ENCODE measurements around the gene FAM98C. TPM values are rescaled to one million over a fixed set of nuclear protein-coding genes. Genes with fewer than 3 reads are reported as not detected.

The FAM98C gene
- total and polyA plus RNA-seq, 2 of the 13 experiments (the other 11 are each of a cell fraction or from before 2014, with no cell fraction given), result 10.0 to 11.5 TPM

DNA sequence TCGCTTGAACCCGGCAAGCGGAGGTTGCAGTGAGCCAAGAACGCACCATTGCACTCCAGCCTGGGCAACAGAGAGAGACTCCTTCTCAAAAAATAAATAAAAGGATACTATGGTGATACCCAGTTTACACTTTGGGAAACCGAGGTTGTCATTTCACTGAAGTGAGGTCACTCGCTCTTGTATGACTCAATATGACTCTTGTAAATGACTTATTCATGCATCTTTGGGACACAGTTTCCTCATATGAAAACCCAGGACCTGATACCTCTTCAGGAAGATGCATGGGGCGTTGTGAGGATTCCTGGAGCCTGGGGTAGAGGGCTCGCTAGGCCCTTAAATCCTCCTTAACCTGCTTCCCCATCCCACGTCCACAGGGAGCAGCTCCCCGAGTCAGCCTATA is 24.0 kb upstream of the FAM98C start:
- in situ Hi-C loops (cut with HindIII; ENCODE audit: extremely low pct_ligation_motif_present, low pct_unique_long_range_greater_than_20kb), result no loop called here
- 96% methylated on average over 10 of the region's 10 CpGs for WGBS (ENCODE audit: low lambda C conversion rate)
- Histone ChIP-seq H3K79me2 (ENCODE audit: insufficient read depth, low read length) (peaks cover 22% of the 10 kb centered on the region), H3K27ac (ENCODE audit: extremely low read length, insufficient read depth, low read length) (no peak overlapping the region), H3K9ac (ENCODE audit: insufficient read depth, low read depth, low read length) (no peak overlapping the region), H3K4me3 (replicated peaks in 1 of 3; ENCODE audit: insufficient read depth in 1 of 3, low read depth in 2 of 3, low read length in 3 of 3) (no peak overlapping the region), H3K4me1 (ENCODE audit: insufficient read depth, low read length) (peaks cover 20% of the 10 kb centered on the region), H3K4me2 (ENCODE audit: low read depth, low read length) (no peak overlapping the region), H3K36me3 (replicated peaks in 1 of 2; ENCODE audit: control insufficient read depth in 1 of 2, insufficient read depth in 2 of 2, low read length in 2 of 2) (peaks cover 24 to 55% of the 10 kb centered on the region in 2 experiments), H4K20me1 (ENCODE audit: insufficient read depth, low read length) (peaks cover 6% of the 10 kb centered on the region; the same call in 1 of the 2 replicates), H2AFZ (ENCODE audit: low read length) (no peak overlapping the region), H3K9me3 (ENCODE audit: low read length) (no peaks in the 10 kb centered on the region), H3K27me3 (ENCODE audit: control insufficient read depth in 1 of 2, insufficient read depth in 2 of 2, low read length in 2 of 2) (no peaks in the 10 kb centered on the region; a peak in 1 of 5 replicates)
- CTCF ChIA-PET (ENCODE audit: low intra/inter-chr PET ratio, low total read pairs), result no interaction called here
- intact Hi-C loops (cut with micrococcal nuclease; ENCODE audit: unreplicated experiment), result no loop called here
- DNase-seq (ENCODE audit: low spot score) (no peak), ATAC-seq (no peak), FAIRE-seq (no peak)
- BruUV-seq (replicated peaks), result no TSS peak
- POLR2A ChIA-PET, result no interaction called here
- TF ChIP-seq SP2 (CRISPR knock-in tag; IDR thresholded peaks at IDR 0.05) (no peak), ISX (CRISPR knock-in tag; conservative IDR thresholded peaks at IDR 0.05) (no peak), SRY (CRISPR knock-in tag; IDR thresholded peaks at IDR 0.05) (no peak), ZNF703 (CRISPR knock-in tag; IDR thresholded peaks at IDR 0.05; ENCODE audit: borderline replicate concordance) (no peak), ZNF614 (CRISPR knock-in tag; IDR thresholded peaks at IDR 0.05; ENCODE audit: borderline replicate concordance) (no peak), SIX1 (CRISPR knock-in tag; IDR thresholded peaks at IDR 0.05; ENCODE audit: borderline replicate concordance) (no peak), ZNF597 (CRISPR knock-in tag; IDR thresholded peaks at IDR 0.05) (no peak), PRDM4 (CRISPR knock-in tag; IDR thresholded peaks at IDR 0.05; ENCODE audit: borderline replicate concordance) (no peak), RARA (CRISPR knock-in tag; IDR thresholded peaks at IDR 0.05) (no peak), ZNF674 (CRISPR knock-in tag; IDR thresholded peaks at IDR 0.05; ENCODE audit: low read depth) (no peak), KIAA2018 (CRISPR knock-in tag; IDR thresholded peaks at IDR 0.05; ENCODE audit: borderline replicate concordance) (no peak), TOE1 (CRISPR knock-in tag; IDR thresholded peaks at IDR 0.05) (no peak), ZNF34 (CRISPR knock-in tag; IDR thresholded peaks at IDR 0.05; ENCODE audit: borderline replicate concordance) (no peak), ZNF7 (CRISPR knock-in tag; IDR thresholded peaks at IDR 0.05) (no peak), SRF (IDR thresholded peaks at IDR 0.05; ENCODE audit: low read depth, low read length) (no peak)
